ENCODE results near the gene ZFYVE27. TPM values are rescaled to one million over a fixed set of nuclear protein-coding genes. Genes with fewer than 3 reads are reported as not detected.
A peak's percentile ranks its signal among the peaks of the same experiment; 100 is the strongest.

The ZFYVE27 gene
- total RNA-seq, 2 experiments from 2014 or later = 31.4 to 32.8 TPM

GRCh38 chr10:97740613-97741012 lies 3.7 kb downstream of the ZFYVE27 start:
- H3K4me1 Mint-ChIP-seq = peaks cover 42% of the 10 kb centered on the region
- H3K36me3 Mint-ChIP-seq = peaks cover 34% of the 10 kb centered on the region
- H3K4me3 Mint-ChIP-seq = no peak overlapping the region

GRCh38 chr10:97743169-97743943 lies 6.4 kb downstream of the ZFYVE27 start:
- ATAC-seq (no peak), DNase-seq (no peak)
- H3K27ac Mint-ChIP-seq = no peak overlapping the region
- CTCF ChIA-PET = interaction anchor here (1.5 to 3.2 kb wide), 3 partner anchors 17 to 42 kb away, joined by 5 to 8 read pairs (median 7); no protein-coding TSS in a partner anchor
- H3K4me3 Mint-ChIP-seq = no peak overlapping the region
- H3K4me1 Mint-ChIP-seq = peaks cover 20% of the 10 kb centered on the region
- H3K9me3 Mint-ChIP-seq (ENCODE audit: low read depth) = no peaks in the 10 kb centered on the region
- H3K27me3 Mint-ChIP-seq = no peaks in the 10 kb centered on the region
- peaks cover 36% of the 10 kb centered on the region for H3K36me3 Mint-ChIP-seq

More at GRCh38 chr10:97740613-97741012, 3.7 kb downstream of the ZFYVE27 start:
- Mint-ChIP-seq H3K27ac (no peak overlapping the region), H3K27me3 (peaks cover 2% of the 10 kb centered on the region), H3K9me3 (ENCODE audit: low read depth) (no peaks in the 10 kb centered on the region)
- CTCF ChIA-PET = interaction anchor here (1.2 to 1.4 kb wide), 3 partner anchors 12 to 129 kb away, joined by 3 to 4 read pairs (median 3); no protein-coding TSS in a partner anchor
- ATAC-seq (no peak), DNase-seq (no peak)

GRCh38 chr10:97744405-97745035 lies 7.6 kb downstream of the ZFYVE27 start:
- peak overlapping the region; percentile 6 for H3K27ac Mint-ChIP-seq
- peaks cover 15% of the 10 kb centered on the region for H3K4me1 Mint-ChIP-seq
- no peak overlapping the region for H3K4me3 Mint-ChIP-seq
- no peaks in the 10 kb centered on the region for H3K9me3 Mint-ChIP-seq (ENCODE audit: low read depth)
- no peaks in the 10 kb centered on the region for H3K27me3 Mint-ChIP-seq
- DNase-seq = no peak
- peaks cover 37% of the 10 kb centered on the region for H3K36me3 Mint-ChIP-seq
- no peak for ATAC-seq
- CTCF ChIA-PET = interaction anchor here (1.5 to 3.2 kb wide), 3 partner anchors 16 to 43 kb away, joined by 5 to 8 read pairs (median 7); no protein-coding TSS in a partner anchor

GRCh38 chr10:97747573-97747972 lies 10.6 kb downstream of the ZFYVE27 start:
- no peak for DNase-seq
- H3K27ac Mint-ChIP-seq = peak overlapping the region; percentile 9
- no peaks in the 10 kb centered on the region for H3K9me3 Mint-ChIP-seq (ENCODE audit: low read depth)
- peaks cover 4% of the 10 kb centered on the region for H3K4me1 Mint-ChIP-seq
- CTCF ChIA-PET = interaction anchor here (0.9 to 2.1 kb wide), 5 partner anchors 9 to 61 kb away, joined by 3 to 5 read pairs (median 4); partner anchors contain the start of genes AVPI1 and ZFYVE27
- no peak for ATAC-seq
- no peak overlapping the region for H3K4me3 Mint-ChIP-seq
- peaks cover 25% of the 10 kb centered on the region for H3K36me3 Mint-ChIP-seq
- no peaks in the 10 kb centered on the region for H3K27me3 Mint-ChIP-seq

- Mint-ChIP-seq H3K27me3 (no peaks in the 10 kb centered on the region), H3K27ac (no peak overlapping the region), H3K36me3 (peaks cover 25% of the 10 kb centered on the region), H3K4me1 (peaks cover 2% of the 10 kb centered on the region), H3K9me3 (ENCODE audit: low read depth) (no peaks in the 10 kb centered on the region), H3K4me3 (no peak overlapping the region)
- CTCF ChIA-PET = interaction anchor here (0.9 to 2.1 kb wide), 6 partner anchors 11 to 61 kb away, joined by 3 to 5 read pairs (median 4); partner anchors contain the start of genes AVPI1 and ZFYVE27
- ATAC-seq = no peak
- DNase-seq = no peak
Measured at GRCh38 chr10:97748116-97748515, 11.2 kb downstream of the ZFYVE27 start.

GRCh38 chr10:97752956-97753355 lies 16.0 kb downstream of the ZFYVE27 start:
- no peaks in the 10 kb centered on the region for H3K4me1 Mint-ChIP-seq
- CTCF ChIA-PET = interaction anchor here (1.4 to 1.7 kb wide), 3 partner anchors 10 to 29 kb away, joined by 3 to 4 read pairs (median 3); no protein-coding TSS in a partner anchor
- no peak overlapping the region for H3K27ac Mint-ChIP-seq
- H3K27me3 Mint-ChIP-seq = no peaks in the 10 kb centered on the region
- no peak for DNase-seq
- no peaks in the 10 kb centered on the region for H3K9me3 Mint-ChIP-seq (ENCODE audit: low read depth)
- ATAC-seq = no peak
- H3K36me3 Mint-ChIP-seq = peaks cover 28% of the 10 kb centered on the region
- no peak overlapping the region for H3K4me3 Mint-ChIP-seq

GRCh38 chr10:97754726-97755125 lies 17.8 kb downstream of the ZFYVE27 start:
- Mint-ChIP-seq H3K9me3 (ENCODE audit: low read depth) (no peaks in the 10 kb centered on the region), H3K4me1 (no peaks in the 10 kb centered on the region), H3K27me3 (no peaks in the 10 kb centered on the region), H3K36me3 (peaks cover 29% of the 10 kb centered on the region), H3K4me3 (no peak overlapping the region), H3K27ac (no peak overlapping the region)
- CTCF ChIA-PET = no interaction called here
- no peak for DNase-seq
- no peak for ATAC-seq

GRCh38 chr10:97755718-97756117 lies 18.8 kb downstream of the ZFYVE27 start:
- ATAC-seq = no peak
- Mint-ChIP-seq H3K4me3 (no peak overlapping the region), H3K4me1 (no peaks in the 10 kb centered on the region), H3K36me3 (peaks cover 28% of the 10 kb centered on the region), H3K9me3 (ENCODE audit: low read depth) (no peaks in the 10 kb centered on the region), H3K27ac (no peak overlapping the region), H3K27me3 (no peaks in the 10 kb centered on the region)
- no peak for DNase-seq
- CTCF ChIA-PET = interaction anchor here (0.7 to 1.1 kb wide), 2 partner anchors 19 to 114 kb away, joined by 3 read pairs; partner anchors contain the start of gene ZFYVE27

GRCh38 chr10:97757471-97757870 lies 20.5 kb downstream of the ZFYVE27 start:
- CTCF ChIA-PET = interaction anchor here (0.7 to 1.2 kb wide), 3 partner anchors 10 to 634 kb away, joined by 3 read pairs; no protein-coding TSS in a partner anchor
- no peak for DNase-seq
- Mint-ChIP-seq H3K36me3 (peaks cover 26% of the 10 kb centered on the region), H3K9me3 (ENCODE audit: low read depth) (no peaks in the 10 kb centered on the region), H3K27ac (no peak overlapping the region), H3K4me1 (no peaks in the 10 kb centered on the region), H3K4me3 (no peak overlapping the region), H3K27me3 (no peaks in the 10 kb centered on the region)
- ATAC-seq = no peak

- ATAC-seq = peak; percentile 77
- Mint-ChIP-seq H3K9me3 (ENCODE audit: low read depth) (no peaks in the 10 kb centered on the region), H3K36me3 (peaks cover 15% of the 10 kb centered on the region), H3K27me3 (no peaks in the 10 kb centered on the region), H3K27ac (no peak overlapping the region), H3K4me1 (peaks cover under 1% of the 10 kb centered on the region), H3K4me3 (no peak overlapping the region)
- DNase-seq = peak; percentile 66
- CTCF ChIA-PET = interaction anchor here (0.8 to 7.3 kb wide), 9 partner anchors 9 to 129 kb away, joined by 3 to 29 read pairs (median 3); no protein-coding TSS in a partner anchor
Measured at GRCh38 chr10:97759158-97759887, 22.4 kb downstream of the ZFYVE27 start.

- no peak overlapping the region for H3K4me3 Mint-ChIP-seq
- ATAC-seq = no peak
Measured at GRCh38 chr10:97759946-97760345, 23.0 kb downstream of the ZFYVE27 start.

GRCh38 chr10:97760461-97761257 lies 23.7 kb downstream of the ZFYVE27 start:
- DNase-seq (no peak), ATAC-seq (no peak)
- H3K4me3 Mint-ChIP-seq = no peak overlapping the region
- H3K36me3 Mint-ChIP-seq = peaks cover 6% of the 10 kb centered on the region
- peaks cover 2% of the 10 kb centered on the region for H3K4me1 Mint-ChIP-seq
- CTCF ChIA-PET = interaction anchor here (0.8 to 7.3 kb wide), 9 partner anchors 16 to 268 kb away, joined by 3 to 29 read pairs (median 3); no protein-coding TSS in a partner anchor
- H3K9me3 Mint-ChIP-seq (ENCODE audit: low read depth) = no peaks in the 10 kb centered on the region
- H3K27ac Mint-ChIP-seq = no peak overlapping the region
- H3K27me3 Mint-ChIP-seq = no peaks in the 10 kb centered on the region

More at GRCh38 chr10:97759946-97760345, 23.0 kb downstream of the ZFYVE27 start:
- peaks cover 2% of the 10 kb centered on the region for H3K4me1 Mint-ChIP-seq
- CTCF ChIA-PET = interaction anchor here (0.8 to 7.3 kb wide), 9 partner anchors 9 to 129 kb away, joined by 3 to 29 read pairs (median 3); no protein-coding TSS in a partner anchor
- H3K9me3 Mint-ChIP-seq (ENCODE audit: low read depth) = no peaks in the 10 kb centered on the region
- DNase-seq = no peak
- no peak overlapping the region for H3K27ac Mint-ChIP-seq
- peaks cover 10% of the 10 kb centered on the region for H3K36me3 Mint-ChIP-seq
- H3K27me3 Mint-ChIP-seq = no peaks in the 10 kb centered on the region

Measured in activated CD8-positive, alpha-beta memory T cell treated with anti-CD3 and anti-CD28 coated beads, Interleukin-2, amount 10 ng/mL, durations not matched to agents 7 days and 5 days (primary cell).